GM20431 (cell line): ENCODE results near the gene MFSD6L.

Experiments
- in situ Hi-C: fragments of 300-500 bp; cut with MseI, MboI; formaldehyde crosslinking; loops from one replicate; pipeline ENCODE4 v1.15.0; 2020; ENCODE audit warnings: low sequenced_read_pairs; ENCODE audit not compliant: unreplicated experiment

The MFSD6L gene, protein sequence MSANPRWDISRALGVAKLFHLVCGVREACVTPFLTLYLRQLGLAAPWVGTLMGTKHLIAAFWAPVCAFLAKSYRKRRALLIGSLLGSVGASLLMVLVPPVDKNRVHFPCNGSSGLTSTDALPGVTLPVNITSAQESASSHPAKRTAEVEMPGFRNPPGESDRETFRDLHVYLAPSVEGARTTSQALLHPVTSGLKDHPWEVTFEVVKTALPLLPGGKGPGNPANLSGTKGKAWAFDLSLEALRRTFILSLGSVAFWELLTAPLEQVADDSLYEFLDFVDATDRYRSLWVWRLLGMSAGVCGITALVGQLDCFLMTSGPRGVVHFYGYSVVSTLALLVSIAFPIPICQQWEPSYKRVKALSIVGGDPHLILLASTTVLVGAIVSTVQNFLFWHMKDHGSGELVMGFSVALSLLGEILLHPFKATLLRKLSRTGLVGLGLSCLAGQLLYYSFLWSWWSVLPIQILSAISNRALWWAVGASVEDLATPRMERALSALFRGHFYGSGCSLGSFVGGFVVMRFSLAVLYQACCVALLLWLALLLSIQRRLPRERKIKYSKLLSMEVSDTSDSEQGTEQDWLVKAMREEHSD

DNA sequence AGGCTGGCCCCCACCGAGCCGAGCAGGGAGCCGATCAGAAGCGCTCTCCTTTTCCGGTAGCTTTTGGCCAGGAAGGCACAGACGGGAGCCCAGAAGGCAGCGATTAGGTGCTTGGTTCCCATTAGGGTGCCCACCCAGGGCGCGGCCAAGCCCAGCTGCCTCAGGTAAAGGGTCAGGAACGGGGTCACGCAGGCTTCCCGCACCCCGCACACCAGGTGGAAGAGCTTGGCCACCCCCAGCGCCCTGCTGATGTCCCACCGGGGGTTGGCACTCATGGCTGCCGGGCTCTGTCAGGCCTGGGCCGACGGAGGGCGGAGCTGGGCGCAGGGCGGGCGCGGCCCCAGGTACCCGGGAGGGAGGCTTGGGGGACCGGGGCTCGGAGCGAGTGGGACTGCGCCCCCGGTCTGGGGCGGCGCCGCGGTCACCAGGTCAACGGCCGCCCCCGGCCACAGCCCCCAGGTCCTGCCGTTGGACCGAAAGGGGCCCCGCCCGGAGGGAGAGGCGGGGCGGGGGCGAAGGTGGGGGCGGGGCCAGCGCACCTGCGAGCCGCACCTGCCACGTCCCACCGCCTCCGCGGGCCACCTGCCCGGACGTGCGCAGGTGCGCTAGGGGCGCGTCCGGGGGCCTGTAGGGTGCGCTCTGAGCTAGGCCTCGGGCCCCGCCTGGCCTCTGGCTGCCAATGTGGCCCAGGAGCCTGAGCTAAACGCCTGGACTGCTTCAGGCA lies at the start of gene MFSD6L:
TSS of gene MFSD6L (minus strand) at position 520 of the 724 bp plus-strand sequence. CDS start at position 275, 245 bp downstream.
- in situ Hi-C loops, result no loop called here

DNA sequence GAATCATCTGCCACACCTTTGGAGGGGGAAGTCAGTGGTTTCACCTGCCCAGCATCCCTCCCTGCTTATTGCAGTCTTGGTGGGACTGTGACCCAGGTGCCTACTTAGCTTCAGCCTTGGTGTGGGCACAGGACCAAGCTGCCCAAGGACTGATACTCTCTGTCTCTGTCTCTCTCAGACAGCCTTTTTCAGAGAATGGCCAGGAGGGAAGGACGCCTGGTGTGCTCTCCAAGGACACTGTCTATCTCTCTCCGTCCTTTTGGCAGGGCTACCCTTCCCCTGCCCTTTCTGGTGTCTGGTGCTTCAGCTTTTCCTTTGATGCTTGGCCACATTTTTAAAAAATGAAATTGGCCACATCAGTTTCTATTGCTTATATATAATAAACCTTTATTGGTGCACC lies 48.7 kb upstream of the MFSD6L start:
- in situ Hi-C loops, result no loop called here

DNA sequence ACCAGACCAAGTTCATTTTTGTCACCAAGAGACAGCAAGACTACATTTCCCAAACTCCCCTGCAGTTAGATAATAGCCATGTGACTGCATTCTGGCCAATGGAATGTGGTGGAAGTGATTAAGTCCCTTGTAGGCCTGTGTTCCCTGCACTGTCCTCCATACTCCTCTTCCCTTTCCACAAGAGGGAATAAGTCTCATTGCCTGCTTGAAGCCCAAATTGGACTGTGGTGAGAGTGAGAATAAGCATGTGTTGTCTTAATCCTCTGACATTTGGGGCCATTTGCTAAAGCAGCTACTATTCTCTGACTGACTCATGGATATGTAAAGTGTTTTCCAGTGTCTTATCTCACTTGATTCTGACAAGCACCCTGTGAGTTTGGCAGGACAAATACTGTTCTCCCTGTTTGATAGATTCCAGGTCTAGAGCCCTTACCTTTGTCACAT lies 47.6 kb upstream of the MFSD6L start:
- in situ Hi-C loops, result no loop called here

DNA sequence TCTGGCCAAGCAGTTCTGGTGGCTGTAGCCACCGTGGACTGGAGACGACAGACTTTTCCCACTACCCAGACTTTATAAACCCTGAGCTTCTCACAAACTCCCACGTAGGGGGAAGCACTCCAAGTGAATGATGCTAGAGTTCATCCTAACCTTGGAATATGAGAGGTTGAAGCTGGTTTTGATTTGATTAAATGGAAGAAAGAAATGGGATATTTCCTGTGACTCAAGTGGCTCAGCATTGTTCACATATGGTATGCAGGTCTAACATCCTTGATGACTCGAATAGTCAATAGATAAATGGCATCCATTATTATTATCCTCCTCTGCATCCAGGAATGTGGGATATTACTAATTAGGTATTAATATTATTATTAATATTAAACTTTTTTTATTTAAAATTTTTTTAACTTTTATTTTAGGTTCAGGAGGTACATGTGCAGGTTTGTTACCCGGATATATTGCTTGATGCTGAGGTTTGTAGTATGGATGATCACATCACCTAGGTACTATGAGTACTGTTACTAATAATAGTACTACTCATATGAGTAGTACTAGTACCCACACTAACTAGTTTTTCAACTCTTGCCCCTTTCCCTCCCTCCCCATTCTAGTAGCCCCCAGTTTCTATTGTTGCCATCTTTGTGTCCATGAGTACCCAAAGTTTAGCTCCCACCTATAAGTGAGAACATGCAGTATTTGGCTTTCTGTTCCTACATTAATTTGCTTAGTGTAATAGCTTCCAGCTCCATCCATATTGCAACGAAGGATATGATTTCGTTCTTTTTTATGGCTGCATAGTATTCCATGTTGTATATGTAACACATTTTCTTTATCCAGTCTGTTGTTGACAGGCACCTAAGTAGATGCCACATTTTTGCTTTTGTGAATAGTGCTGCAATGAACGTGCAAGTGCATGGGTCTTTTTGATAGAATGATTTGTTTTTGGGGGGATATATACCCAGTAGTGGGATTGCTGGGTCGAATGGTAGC lies 45.4 kb upstream of the MFSD6L start:
- in situ Hi-C loops, result no loop called here

DNA sequence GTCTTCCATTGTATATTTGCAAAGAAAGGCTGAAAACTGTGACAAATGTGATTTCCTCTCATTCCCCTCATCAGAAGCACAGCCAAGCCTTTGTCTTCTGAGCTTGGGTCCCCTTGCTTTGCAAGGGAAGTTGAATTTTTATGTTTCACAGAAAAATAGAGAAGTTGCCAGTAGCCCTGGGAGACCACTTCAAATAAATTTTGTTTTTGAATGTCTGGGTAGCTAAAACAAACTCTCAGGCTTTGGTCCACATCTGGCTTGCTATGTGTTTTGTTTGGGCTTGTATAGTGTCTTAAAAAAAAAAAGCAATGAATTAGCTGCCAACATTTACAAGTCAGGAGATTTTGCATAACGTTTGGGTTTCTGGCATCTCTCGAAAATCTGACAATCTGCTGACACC lies 44.2 kb upstream of the MFSD6L start:
- in situ Hi-C loops, result no loop called here

DNA sequence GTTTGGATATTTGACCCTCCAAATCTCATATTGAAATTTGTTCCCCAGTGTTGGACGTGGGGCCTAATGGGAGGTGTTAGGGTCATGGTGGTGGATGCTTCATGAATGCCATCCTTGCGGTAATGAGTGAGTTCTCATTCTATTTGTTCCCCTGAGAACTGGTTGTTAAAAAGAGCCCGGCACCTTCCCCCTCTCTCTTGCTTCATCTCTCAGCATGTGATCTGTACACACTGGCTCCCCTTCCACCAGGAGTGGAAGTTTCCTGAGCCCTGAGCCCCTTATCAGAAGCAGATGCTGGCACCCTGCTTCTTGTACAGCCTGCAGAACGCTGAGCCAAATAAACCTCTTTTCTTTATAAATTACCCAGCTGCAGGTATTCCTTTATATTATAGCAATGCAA lies 42.7 kb upstream of the MFSD6L start:
- in situ Hi-C loops, result no loop called here

DNA sequence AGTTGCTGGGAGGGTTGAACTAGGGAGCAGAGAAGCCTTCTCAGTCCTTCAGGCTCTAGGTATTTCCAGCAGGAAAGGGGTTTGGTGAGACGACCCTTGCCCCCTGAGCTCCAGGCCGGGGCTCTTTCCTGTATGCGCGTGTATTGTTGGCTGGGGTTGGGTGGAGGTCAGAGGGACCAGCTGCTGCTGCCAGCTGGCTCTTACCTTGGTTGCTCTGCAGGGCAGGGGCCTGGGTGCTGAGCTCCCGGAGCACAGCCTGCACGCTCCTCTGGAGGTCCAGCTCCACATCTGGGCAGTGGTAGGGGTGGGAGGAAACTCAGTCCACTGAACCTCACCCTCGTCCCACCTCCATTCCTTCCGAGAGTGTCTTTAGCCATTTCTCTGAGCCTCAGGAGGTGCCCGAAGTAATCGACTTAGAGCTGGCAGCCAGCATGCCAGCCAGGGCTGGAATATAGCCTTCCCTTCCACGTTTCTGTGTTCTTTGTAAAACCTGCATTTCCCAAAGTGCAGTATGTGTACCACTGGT lies 40.3 kb upstream of the MFSD6L start:
- in situ Hi-C loops, result no loop called here

DNA sequence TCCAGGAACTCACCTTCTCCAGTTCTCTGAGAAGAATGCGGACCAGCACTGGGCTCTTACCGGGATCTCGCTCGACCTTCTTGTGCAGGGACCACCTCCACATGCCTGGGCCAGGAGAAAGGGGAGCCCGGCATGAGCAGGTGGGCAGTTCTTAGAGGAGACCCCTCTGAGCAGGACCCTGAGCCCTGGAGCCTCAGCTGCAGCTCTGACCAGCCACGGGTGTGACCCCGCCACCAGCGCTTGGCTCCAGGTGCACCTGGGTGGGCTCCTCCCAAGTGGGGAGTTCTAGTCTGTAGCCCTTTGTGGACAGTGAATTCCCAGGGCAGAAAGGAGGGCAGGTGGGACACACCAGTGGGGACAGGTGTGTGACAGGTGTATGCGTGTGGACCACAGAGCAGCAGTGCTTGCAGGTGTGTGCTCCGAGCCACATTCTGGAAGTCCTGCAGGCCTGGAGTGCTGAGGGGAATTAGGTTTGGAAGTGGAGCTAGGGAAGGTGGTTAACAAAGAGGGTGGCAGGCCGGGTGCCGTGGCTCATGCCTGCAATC lies 39.5 kb upstream of the MFSD6L start:
- in situ Hi-C loops, result no loop called here

DNA sequence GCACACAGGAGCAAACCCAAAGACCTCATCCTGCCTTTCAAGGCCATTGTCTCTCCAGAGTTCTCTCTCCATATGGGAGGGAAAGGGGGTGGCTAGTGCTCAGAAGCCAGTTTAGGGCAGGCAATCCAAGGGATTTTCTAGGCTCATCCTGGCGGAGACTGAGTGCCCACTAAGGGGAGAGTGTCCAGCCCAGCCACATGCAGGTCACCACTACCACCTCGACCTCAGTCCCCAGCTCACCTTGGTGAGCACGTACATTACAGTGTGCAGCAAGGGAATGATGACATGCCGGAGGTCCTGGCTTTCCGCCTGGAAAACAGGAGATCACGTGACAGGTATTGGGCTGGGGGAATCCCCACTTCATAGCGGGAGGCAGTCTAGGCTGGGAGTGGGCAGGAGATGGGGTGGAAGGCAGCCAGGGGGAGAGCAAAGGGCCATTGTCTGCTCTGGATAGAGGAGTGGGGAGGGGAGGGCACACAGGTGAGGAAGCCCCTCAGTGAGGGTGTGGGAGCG lies 38.5 kb upstream of the MFSD6L start:
- in situ Hi-C loops, result no loop called here

DNA sequence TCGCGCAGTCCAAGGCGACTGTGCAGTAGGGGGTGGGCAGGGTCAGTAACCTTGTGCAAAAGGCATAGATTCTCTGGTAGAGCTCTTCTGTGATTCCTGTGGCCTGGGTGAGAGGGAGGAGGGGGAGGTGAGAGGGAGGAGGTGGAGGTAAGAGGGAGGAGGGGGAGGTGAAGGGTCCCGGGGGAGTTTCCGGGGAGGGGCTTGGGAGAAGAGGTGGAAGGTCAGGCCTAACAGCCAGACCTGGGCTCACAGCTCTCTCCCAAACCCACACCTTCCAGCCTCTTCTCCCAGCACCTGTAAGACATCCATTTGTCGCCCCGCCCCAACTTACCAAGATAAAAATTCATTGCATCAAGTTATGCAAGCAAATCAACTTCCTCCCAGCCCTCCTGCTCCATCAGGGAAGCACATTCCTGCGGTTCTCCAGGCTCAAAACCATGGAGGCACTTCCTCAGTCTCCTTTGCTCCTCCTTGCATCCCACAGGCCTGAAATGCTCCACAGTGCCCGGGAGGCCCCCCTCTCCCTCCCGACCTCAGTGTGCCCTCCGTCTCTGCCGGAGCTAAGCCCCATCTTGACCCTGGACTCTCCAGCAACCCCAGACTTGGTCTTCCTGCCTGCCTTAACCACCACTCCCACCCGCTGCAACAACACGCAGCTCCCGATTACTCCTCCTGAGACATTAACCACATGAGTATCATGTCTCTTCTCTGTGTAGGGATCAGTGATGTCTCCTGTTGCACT lies 37.8 kb upstream of the MFSD6L start:
- in situ Hi-C loops, result no loop called here

DNA sequence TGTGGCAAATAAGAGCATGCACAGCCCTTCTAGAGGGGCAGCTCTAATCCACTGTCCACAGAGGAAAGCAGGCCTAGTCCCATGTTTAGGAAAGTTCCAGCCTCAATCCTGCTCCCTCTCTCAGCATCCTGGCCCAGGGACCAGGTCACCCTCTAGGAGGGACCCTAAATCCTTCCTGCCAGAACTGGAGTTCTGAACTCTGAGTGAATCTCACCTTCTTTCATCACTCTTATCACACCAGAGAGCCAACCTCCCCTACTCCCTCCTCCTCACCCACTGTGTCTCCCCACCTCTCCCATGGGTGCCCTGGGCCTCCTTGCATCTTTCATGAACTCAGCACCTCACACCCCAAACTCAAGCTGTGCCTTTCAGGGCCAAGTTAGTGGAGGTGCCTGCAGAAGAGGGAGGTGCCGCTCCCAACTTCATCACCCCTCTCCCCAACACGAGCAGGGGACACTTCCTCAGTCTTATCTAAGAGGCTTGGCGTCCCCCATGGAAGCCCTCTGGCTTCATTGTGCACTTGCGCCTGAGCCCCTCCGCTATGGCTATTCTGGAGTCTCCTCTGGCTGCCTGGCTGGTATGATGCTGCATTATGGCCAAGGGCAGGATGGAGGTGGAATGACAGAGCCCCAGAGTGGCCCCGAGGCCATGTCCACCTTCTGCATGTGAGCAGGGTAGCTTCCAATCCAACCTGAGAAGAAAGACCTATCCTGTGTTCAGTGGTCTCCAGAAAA lies 36.6 kb upstream of the MFSD6L start:
- in situ Hi-C loops, result no loop called here

DNA sequence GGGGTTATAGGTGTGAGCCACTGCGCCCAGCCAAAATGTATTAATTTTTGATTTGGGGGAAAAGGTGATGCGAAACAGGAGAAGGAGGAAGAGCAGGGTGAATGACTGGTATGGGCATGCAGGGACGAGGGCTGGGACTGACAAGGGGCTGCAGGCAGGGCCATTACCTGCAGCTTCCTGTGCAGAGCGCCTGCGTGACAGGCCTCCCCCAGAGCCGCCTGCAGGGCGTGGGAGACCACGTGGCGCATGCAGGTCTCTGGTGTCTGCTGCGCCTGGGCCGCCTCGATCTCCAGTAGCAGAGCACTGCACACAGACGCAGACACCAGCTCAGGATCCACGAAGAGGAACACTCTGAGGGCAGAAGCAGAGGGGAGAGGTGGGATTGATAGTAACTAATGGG lies 35.9 kb upstream of the MFSD6L start:
- in situ Hi-C loops, result no loop called here

DNA sequence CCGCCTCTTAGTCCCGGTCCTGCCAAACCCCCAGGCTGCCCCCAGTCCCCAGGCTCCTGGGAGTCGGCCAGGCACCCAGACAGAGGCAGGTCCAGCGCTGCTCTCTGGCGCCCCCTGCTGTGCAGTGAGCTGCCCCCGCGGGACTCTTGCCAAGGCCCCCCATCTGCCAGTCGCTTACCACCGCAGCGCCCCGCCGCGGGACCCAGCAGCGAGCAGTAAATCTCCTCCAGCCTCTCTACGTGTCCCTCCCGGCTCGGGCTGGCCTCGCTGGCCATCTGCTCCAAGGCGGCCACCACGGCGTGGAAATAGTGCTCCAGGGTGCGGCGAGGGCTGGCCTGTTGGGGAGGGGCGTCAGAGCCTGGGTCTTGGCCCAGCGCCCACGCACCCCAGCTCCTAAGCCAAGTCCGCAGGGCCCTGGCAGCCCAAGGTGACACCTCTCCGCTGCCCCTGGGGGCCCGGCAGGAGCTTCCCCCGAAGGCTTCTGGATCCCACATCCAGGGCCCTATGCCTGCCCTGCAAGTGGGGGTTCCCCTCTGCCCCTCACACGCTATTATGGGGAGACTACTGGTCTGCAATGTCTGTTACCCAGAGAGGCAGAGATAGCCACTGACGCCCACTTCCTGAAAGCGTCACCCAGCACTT lies 33.7 kb upstream of the MFSD6L start:
- in situ Hi-C loops, result no loop called here

DNA sequence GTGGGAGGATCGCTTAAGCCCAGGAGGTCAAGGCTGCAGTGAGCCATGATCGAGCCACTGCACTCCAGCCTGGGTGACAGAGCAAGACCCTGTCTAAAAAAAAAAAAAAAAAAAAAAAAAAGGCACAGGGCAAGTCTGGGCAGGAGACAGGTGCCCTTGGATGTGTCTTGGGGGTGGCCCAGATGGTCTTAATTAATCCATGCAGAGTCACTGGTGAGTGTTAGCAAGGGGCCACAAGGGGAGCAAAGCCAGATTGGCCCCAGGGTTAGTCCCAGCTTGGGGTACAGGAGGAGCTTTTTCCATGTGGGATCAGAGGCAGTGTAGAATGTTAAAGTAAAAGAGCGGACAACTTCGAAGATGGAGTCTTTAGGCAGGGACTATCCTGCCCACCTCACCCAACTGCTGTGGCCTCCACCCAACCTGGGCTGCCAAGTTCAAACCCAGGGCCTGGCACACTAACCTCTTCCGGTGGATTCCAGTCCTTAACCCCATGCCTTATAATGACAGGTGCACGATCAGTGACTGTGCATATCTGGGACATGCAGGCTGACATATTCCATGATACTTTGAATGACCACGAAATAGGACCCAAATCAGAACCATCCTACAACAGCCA lies 32.2 kb upstream of the MFSD6L start:
- in situ Hi-C loops, result no loop called here

DNA sequence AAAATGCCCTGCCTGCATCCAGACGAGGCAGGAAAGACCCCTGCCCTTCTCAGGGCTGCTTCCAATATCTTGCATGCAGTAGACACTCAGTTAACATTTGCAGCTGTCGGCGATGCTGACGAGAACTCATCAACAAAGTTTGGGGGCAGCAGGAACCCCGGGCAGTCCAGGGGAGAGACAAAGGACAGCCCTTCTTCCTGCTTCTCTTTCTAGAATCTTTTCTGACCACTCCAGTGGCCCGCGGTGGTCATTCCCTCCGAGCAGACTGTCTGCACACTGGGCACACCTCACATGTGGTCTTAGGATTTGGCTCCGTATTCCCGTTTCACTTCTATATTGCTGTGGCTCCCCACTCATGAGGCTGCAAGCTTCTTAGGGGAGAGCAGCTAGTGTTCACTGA lies 31.0 kb upstream of the MFSD6L start:
- in situ Hi-C loops, result no loop called here

DNA sequence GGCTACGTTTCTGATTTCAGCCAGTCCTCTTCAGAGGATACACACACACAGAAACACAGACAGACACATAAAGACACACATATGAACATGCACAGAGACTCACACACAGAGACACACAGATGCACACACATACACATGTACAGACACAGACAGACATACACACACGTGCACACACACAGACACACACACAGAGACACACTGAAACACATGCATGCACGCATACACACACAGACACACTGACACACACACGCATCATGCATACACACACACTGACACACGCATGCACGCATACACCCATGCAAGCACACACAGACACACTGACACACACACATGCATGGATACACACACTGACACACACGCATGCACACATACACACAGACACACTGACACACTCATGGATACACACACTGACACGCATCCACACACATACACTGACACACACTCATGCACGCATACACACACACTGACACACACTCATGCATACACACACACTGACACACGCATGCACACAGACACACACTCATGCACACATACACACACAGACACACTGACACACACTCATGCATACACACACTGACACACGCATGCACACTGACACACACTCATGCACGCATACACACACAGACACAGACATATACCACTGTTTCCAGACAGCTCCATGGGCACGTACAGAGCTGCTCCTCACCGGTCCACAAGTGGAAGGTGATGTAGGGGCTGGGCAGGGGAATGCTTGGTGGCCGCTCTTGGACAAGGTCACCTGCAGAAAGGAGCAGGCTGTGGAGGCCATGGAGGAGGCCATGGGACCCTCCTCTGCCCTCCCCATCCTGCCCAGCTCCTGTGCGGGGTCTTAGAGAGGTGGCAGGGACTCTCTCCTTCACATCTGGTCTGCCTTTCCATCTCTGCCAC lies 30.1 kb upstream of the MFSD6L start:
- in situ Hi-C loops, result no loop called here
